ENCODE results near the gene CD2.

- TF ChIP-seq NFIC (IDR thresholded peaks at IDR 0.05) (no peak), CREB1 (IDR thresholded peaks at IDR 0.05; ENCODE audit: low read depth) (no peak), EP300 (IDR thresholded peaks at IDR 0.05; ENCODE audit: borderline replicate concordance) (no peak), FOXM1 (IDR thresholded peaks at IDR 0.05; ENCODE audit: borderline replicate concordance, low read depth) (no peak), EGR1 (IDR thresholded peaks at IDR 0.05) (no peak), YY1 (IDR thresholded peaks at IDR 0.05; ENCODE audit: low read depth) (no peak), RAD21 (IDR thresholded peaks at IDR 0.05; ENCODE audit: low read depth) (no peak), CEBPB (IDR thresholded peaks at IDR 0.05) (no peak), USF1 (IDR thresholded peaks at IDR 0.05) (no peak)
- TF ChIP-seq, protein P1, sequence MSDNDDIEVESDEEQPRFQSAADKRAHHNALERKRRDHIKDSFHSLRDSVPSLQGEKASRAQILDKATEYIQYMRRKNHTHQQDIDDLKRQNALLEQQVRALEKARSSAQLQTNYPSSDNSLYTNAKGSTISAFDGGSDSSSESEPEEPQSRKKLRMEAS (IDR thresholded peaks at IDR 0.05), result no peak
Measured at GRCh38 chr1:116710420-116711262, 43.6 kb upstream of the CD2 start.

All from Ishikawa (cell line).